OCI-LY7 (cell line): Measurements from ENCODE around the gene FRAT1. TPM values are rescaled to one million over a fixed set of nuclear protein-coding genes. Genes with fewer than 3 reads are reported as not detected.

Experiments
- BruUV-seq: library from RNA; stranded (reverse); fragments of 400-500 nt; replicated peaks from 2 replicates; lab custom pipeline; 2021; lab: Mats Ljungman, UMichigan
- CTCF ChIA-PET: fragments of 300-600 bp; sonication (Branson Sonifier 250); formaldehyde crosslinking; loops from one replicate; lab custom pipeline; 2022; ENCODE audit warnings: antibody characterized with exemption; ENCODE audit not compliant: unreplicated experiment; lab: Charles Lee
- POLR2A ChIA-PET: fragments of 300-600 bp; sonication (Branson Sonifier 250); formaldehyde crosslinking; loops from one replicate; lab custom pipeline; 2022; ENCODE audit warnings: antibody characterized with exemption; lab: Charles Lee
- DNase-seq: peaks from one replicate; pipeline ENCODE4 v3.0.0-alpha.2; 2015; ENCODE audit warnings: low spot score
- H2AFZ ChIP-seq: fragments of 200-600 bp; sonication (generic), shearing (Covaris generic); 2 replicates; pipeline ENCODE4 v1.6.1; 2014; ENCODE audit warnings: mild to moderate bottlenecking, antibody characterized with exemption, low read length, moderate library complexity
- H3K27ac ChIP-seq: fragments of 200-600 bp; sonication (generic); 2 replicates; pipeline ENCODE4 v1.5.1; 2014; ENCODE audit warnings: mixed run types, low read depth, mild to moderate bottlenecking, moderate library complexity, low read length, inconsistent platforms; ENCODE audit not compliant: poor library complexity, severe bottlenecking
- H3K36me3 ChIP-seq: fragments of 200-600 bp; sonication (generic); 2 replicates; pipeline ENCODE4 v1.6.1; 2014; ENCODE audit warnings: mild to moderate bottlenecking, antibody characterized with exemption, low read length, moderate library complexity, mixed read lengths; ENCODE audit not compliant: insufficient read depth
- H3K4me1 ChIP-seq: fragments of 200-600 bp; sonication (generic); 2 replicates; pipeline ENCODE4 v1.5.1; 2014; ENCODE audit warnings: mild to moderate bottlenecking, low read length; ENCODE audit not compliant: insufficient read depth, poor library complexity, severe bottlenecking
- H3K4me2 ChIP-seq: fragments of 200-600 bp; sonication (generic); 2 replicates; pipeline ENCODE4 v1.6.1; 2014; ENCODE audit warnings: mild to moderate bottlenecking, low read length
- H3K4me3 ChIP-seq: fragments of 200-600 bp; sonication (generic); 2 replicates; pipeline ENCODE4 v1.5.1; 2014; ENCODE audit warnings: mild to moderate bottlenecking, low read depth, low read length; ENCODE audit not compliant: poor library complexity, severe bottlenecking
- H3K79me2 ChIP-seq: fragments of 200-600 bp; sonication (generic); 2 replicates; pipeline ENCODE4 v1.6.1; 2016; ENCODE audit warnings: low read depth, mild to moderate bottlenecking, low read length, moderate library complexity, mixed read lengths; ENCODE audit not compliant: insufficient read depth
- H3K9me2 ChIP-seq: fragments of 200-600 bp; sonication (generic); 2 replicates; pipeline ENCODE4 v1.6.1; 2016; ENCODE audit warnings: mild to moderate bottlenecking, low read length, mixed read lengths; ENCODE audit not compliant: insufficient read depth
- H3K9me3 ChIP-seq: fragments of 200-600 bp; sonication (generic); 2 replicates; pipeline ENCODE4 v1.6.1; 2014; ENCODE audit warnings: mild to moderate bottlenecking, mixed run types, low read length, mixed read lengths
- H4K20me1 ChIP-seq: fragments of 200-600 bp; sonication (generic); 2 replicates; pipeline ENCODE4 v1.6.1; 2014; ENCODE audit warnings: mild to moderate bottlenecking, antibody characterized with exemption, low read length, moderate library complexity, mixed read lengths; ENCODE audit not compliant: insufficient read depth
- CTCF ChIP-seq: fragments of 200-600 bp; sonication (generic); conservative IDR thresholded peaks from 2 replicates; pipeline ENCODE4 v1.5.1; 2014; ENCODE audit warnings: mild to moderate bottlenecking, antibody characterized with exemption, low read length, moderate library complexity, mixed read lengths
- EZH2phosphoT487 ChIP-seq: fragments of 200-600 bp; sonication (generic); IDR thresholded peaks from 2 replicates; pipeline ENCODE4 v1.6.1; 2018; ENCODE audit warnings: low read depth, borderline replicate concordance, mild to moderate bottlenecking, mixed run types, antibody characterized with exemption, low read length, moderate library complexity, mixed read lengths
- intact Hi-C: fragments of 100-400 bp; cut with micrococcal nuclease; formaldehyde crosslinking; loops from one replicate; pipeline ENCODE4 v1.10.0; 2022; ENCODE audit not compliant: unreplicated experiment
- total RNA-seq, 2 experiments: library from RNA; depleted of rRNA in 1 of 2; stranded (reverse); fragments of >200 nt in 1 of 2; shearing (Covaris generic) in 1 of 2; gene quantifications; 2 replicates each; pipeline ENCODE4 v1.2.3, GENCODE V29; 2014 to 2022

FRAT1 gene
- total RNA-seq, 2 experiments from 2014 or later, result 7.0 to 12.2 TPM

- H2AFZ ChIP-seq, result peak overlapping the region; percentile 27; the same call in 1 of the 2 replicates
- CTCF ChIA-PET, result interaction anchor here (0.7 to 1.3 kb wide), 2 partner anchors 38 to 42 kb away, joined by 3 to 5 read pairs; no protein-coding TSS in a partner anchor
- H3K36me3 ChIP-seq, result no peaks in the 10 kb centered on the region
- BruUV-seq, result no TSS peak
- peak overlapping the region; percentile 91 for H3K4me2 ChIP-seq
- intact Hi-C loops, result loop anchor here (2.0 kb wide), 1 partner anchor 42 kb away; no protein-coding TSS in a partner anchor
- POLR2A ChIA-PET, result interaction anchor here (0.5 to 2.9 kb wide), 3 partner anchors 9 to 100 kb away, joined by 4 to 21 read pairs (median 5); no protein-coding TSS in a partner anchor
- TF ChIP-seq EZH2phosphoT487 (no peak), CTCF (no peak)
- H3K9me3 ChIP-seq, result no peaks in the 10 kb centered on the region
- H3K9me2 ChIP-seq, result no peaks in the 10 kb centered on the region
- peaks cover 14% of the 10 kb centered on the region for H3K4me1 ChIP-seq
- H4K20me1 ChIP-seq, result no peaks in the 10 kb centered on the region
- H3K79me2 ChIP-seq, result no peaks in the 10 kb centered on the region
- H3K4me3 ChIP-seq, result peak overlapping the region; percentile 95
- DNase-seq, result no peak
- no peak overlapping the region for H3K27ac ChIP-seq
Observed at GRCh38 chr10:97320480-97321031, 1.5 kb downstream of the FRAT1 start.

- H3K36me3 ChIP-seq, result no peaks in the 10 kb centered on the region
- TF ChIP-seq EZH2phosphoT487 (no peak), CTCF (no peak)
- H4K20me1 ChIP-seq, result no peaks in the 10 kb centered on the region
- BruUV-seq, result TSS peak; percentile 65
- ChIA-PET POLR2A (interaction anchor here (0.5 to 1.2 kb wide), 3 partner anchors 38 to 99 kb away, joined by 3 to 5 read pairs (median 5); no protein-coding TSS in a partner anchor), CTCF (interaction anchor here (0.8 kb wide), 1 partner anchor 12 kb away, joined by 3 read pairs; no protein-coding TSS in a partner anchor)
- no peaks in the 10 kb centered on the region for H3K79me2 ChIP-seq
- intact Hi-C loops, result loop anchor here (2.0 kb wide), 1 partner anchor 42 kb away; no protein-coding TSS in a partner anchor
- H2AFZ ChIP-seq, result no peak overlapping the region
- H3K4me2 ChIP-seq, result peak overlapping the region; percentile 91
- H3K9me3 ChIP-seq, result no peaks in the 10 kb centered on the region
- H3K27ac ChIP-seq, result no peak overlapping the region
- H3K4me1 ChIP-seq, result peaks cover 14% of the 10 kb centered on the region
- no peak for DNase-seq
- H3K4me3 ChIP-seq, result no peak overlapping the region
- no peaks in the 10 kb centered on the region for H3K9me2 ChIP-seq
Observed at GRCh38 chr10:97321032-97321803, 2.1 kb downstream of the FRAT1 start.
